Activated naive CD8-positive, alpha-beta T cell treated with anti-CD3 and anti-CD28 coated beads for 36 hours (primary cell): ENCODE data around the gene KIAA1671. TPM values are rescaled to one million over a fixed set of nuclear protein-coding genes. Genes with fewer than 3 reads are reported as not detected.
A peak's percentile ranks its signal among the peaks of the same experiment; 100 is the strongest.
"Not testable (repeated sequence)": the region's sequence is repeated elsewhere in the genome, so short reads cannot be mapped to it uniquely, and the experiment has no call there.

Experiments
- DNase-seq: peaks from one replicate; pipeline ENCODE4 v3.0.0; 2021
- H3K27ac Mint-ChIP-seq: one replicate; pipeline ENCODE4 v1.8.0; 2022; ENCODE audit warnings: mild to moderate bottlenecking, moderate library complexity, mixed read lengths
- H3K27me3 Mint-ChIP-seq: one replicate; pipeline ENCODE4 v1.8.0; 2022; ENCODE audit warnings: mild to moderate bottlenecking, mixed read lengths
- H3K36me3 Mint-ChIP-seq: one replicate; pipeline ENCODE4 v1.8.0; 2021; ENCODE audit warnings: mild to moderate bottlenecking, mixed read lengths
- H3K4me1 Mint-ChIP-seq: one replicate; pipeline ENCODE4 v1.8.0; 2021; ENCODE audit warnings: mixed read lengths
- H3K4me3 Mint-ChIP-seq: one replicate; pipeline ENCODE4 v1.8.0; 2022; ENCODE audit warnings: mild to moderate bottlenecking, moderate library complexity, mixed read lengths
- H3K9me3 Mint-ChIP-seq: one replicate; pipeline ENCODE4 v1.8.0; 2022; ENCODE audit warnings: mixed read lengths
- total RNA-seq, 2 experiments: library from RNA; stranded (reverse); gene quantifications; one replicate each; pipeline ENCODE4 v1.2.3, GENCODE V29; 2021

The KIAA1671 gene
- total RNA-seq, 2 experiments from 2014 or later, result 11.0 to 11.3 TPM

DNA sequence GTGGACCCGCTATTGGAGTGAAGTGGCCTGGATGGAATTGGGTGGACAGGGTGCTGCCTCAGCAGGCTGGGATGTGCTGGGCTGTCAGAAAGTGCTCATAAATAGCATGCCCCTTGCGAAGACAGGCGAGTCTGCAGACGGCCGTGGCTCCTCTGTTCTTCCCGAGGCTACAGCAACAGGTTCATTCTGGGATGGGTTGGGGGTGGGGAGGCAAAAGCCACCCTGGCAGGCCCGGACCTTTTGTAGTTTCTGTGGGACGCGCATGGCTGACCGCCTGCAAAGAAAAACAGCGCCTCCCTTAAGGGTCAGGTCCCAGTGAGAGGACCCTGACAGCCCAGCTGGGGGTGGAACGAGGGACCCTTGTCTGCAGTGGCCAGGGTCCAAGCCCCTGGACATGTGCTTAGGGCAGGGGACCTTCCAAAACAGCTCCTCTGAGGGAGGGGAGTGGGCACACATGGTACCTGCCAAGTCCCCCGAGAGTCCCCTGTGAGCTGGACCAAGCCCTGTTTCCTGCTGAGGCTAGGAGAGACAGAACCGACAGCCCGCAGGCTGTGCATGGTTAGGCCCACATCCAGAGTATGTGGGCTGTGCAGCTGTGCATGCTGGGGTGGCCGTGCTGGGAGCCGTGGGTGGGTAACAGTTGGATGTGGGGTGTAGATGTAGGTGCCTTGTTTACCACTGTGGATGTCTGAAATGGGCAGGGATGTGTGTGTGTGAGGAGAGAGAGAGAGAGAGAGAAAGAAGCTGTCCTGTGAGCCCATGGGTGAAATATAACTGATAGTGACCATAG is 247.4 kb downstream of the KIAA1671 start, which contains the start of gene CRYBB3:
TSS of gene CRYBB3 (plus strand) at position 128 of the 790 bp plus-strand sequence. CDS start 1,539 bp downstream, outside the sequence.
- Mint-ChIP-seq H3K36me3 (no peaks in the 10 kb centered on the region), H3K9me3 (no peaks in the 10 kb centered on the region), H3K27me3 (no peaks in the 10 kb centered on the region), H3K4me1 (peaks cover 2% of the 10 kb centered on the region), H3K27ac (no peak within 1 kb of the TSS), H3K4me3 (no peak within 1 kb of the TSS)
- DNase-seq, result no peak

DNA sequence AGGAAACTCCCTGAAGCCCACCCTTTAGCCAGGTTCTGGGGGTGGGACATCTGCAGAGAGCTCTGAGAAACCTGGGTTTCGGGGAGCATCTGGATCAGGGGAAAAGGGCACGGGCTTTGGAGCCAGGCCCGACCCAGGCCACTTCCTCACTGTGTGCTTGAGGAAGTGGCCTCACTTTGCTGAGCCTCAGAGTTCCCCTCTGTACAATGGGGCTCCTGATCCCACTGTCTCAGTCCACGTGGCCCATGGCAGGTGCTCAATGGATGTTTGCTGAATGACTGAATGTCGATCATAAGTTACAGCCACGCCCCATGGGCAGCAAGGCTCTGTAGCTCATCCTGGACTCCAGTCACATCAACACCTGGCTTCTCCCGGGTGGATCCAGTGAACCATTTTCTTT is 248.5 kb downstream of the KIAA1671 start:
- Mint-ChIP-seq H3K4me1 (peaks cover 2% of the 10 kb centered on the region), H3K27me3 (no peaks in the 10 kb centered on the region), H3K36me3 (no peaks in the 10 kb centered on the region), H3K27ac (no peak overlapping the region), H3K9me3 (no peaks in the 10 kb centered on the region), H3K4me3 (no peak overlapping the region)
- DNase-seq, result no peak

DNA sequence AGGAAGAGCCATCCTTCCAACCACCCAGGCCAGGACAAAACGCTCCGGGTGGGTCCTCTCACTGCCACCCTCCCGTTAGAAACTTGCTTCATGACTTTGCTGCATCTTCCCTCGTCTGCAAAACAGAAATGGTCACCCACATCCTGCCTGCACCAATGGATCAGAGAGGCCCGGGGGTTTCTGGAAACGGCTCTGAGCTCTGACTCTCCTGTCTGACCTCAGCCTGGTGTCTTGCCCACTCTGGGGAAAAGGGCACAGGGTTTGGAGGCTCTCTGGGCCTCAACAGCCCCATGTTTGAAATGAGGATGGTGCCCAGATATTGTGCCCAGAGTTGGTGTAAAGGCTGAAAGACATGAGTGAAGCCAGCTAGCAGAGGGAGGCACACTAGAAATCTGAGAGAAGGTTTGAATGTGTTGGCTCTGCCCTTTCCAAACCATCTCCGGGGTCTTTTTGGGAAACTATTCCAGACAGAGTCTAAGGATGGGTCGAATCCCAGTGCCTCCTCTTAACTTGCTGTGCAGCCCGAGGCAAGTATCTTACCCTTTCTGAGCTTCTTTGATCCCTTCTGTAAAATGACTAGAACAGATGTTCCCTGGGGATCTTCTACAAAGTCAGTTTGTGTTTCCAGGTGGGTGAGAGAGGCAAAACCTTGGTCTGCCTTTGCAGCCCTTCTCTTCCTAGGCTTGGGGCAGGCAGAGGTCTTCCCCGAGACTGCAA is 249.2 kb downstream of the KIAA1671 start:
- no peaks in the 10 kb centered on the region for H3K9me3 Mint-ChIP-seq
- H3K27ac Mint-ChIP-seq, result no peak overlapping the region
- H3K4me3 Mint-ChIP-seq, result no peak overlapping the region
- peaks cover 2% of the 10 kb centered on the region for H3K4me1 Mint-ChIP-seq
- no peaks in the 10 kb centered on the region for H3K36me3 Mint-ChIP-seq
- no peaks in the 10 kb centered on the region for H3K27me3 Mint-ChIP-seq
- no peak for DNase-seq

DNA sequence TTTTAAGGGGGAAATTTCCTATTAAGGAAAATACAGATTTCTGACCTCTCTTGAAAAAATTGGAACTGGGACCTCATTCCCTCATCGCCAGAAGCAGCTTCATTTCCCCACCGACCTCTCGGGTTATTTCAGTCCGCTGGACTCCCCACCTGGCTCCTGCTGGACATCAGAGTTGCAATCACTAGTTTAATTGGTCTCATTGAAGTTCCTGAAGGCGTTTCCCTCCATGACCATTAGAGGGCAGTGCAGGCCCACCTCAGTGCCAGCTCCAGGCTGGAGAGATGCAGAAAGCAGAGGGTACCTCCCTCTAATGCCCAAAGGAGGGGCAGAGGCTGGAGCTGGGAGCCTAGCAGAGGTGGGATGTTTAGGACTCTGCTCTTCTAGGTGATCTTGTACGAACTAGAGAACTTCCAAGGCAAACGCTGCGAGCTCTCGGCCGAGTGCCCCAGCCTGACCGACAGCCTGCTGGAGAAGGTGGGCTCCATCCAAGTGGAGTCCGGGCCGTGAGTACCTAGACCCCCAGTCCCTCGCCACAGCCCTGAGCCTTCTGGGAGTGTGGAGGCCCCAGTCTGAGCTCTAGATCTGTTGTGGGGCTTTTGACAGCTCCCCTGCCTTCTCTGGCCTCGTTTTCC is 249.9 kb downstream of the KIAA1671 start:
- peak; percentile 45 for DNase-seq
- no peaks in the 10 kb centered on the region for H3K9me3 Mint-ChIP-seq
- H3K36me3 Mint-ChIP-seq, result no peaks in the 10 kb centered on the region
- no peaks in the 10 kb centered on the region for H3K27me3 Mint-ChIP-seq
- H3K4me1 Mint-ChIP-seq, result peaks cover 2% of the 10 kb centered on the region
- no peak overlapping the region for H3K4me3 Mint-ChIP-seq
- H3K27ac Mint-ChIP-seq, result no peak overlapping the region

DNA sequence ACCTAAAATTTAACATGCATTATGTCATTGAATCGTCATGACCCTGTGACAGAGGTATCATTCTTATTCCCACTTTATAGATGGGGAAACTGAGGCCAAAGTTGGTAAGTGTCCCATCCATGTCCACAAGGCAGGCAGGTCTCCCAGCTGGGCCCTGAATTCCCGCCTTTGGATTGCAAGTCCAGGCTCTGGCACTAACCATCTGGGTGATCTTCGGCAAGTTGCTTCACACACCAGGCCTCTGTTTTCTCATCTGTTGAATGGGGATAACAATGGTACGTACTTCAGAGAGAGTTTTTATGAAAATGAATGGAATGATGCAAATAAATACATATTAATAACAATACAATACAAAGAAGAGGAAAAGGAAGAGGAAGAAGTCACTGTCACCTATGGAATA is 250.6 kb downstream of the KIAA1671 start:
- Mint-ChIP-seq H3K27me3 (no peaks in the 10 kb centered on the region), H3K36me3 (no peaks in the 10 kb centered on the region), H3K4me3 (no peak overlapping the region), H3K9me3 (no peaks in the 10 kb centered on the region), H3K4me1 (peaks cover 2% of the 10 kb centered on the region), H3K27ac (no peak overlapping the region)
- no peak for DNase-seq

DNA sequence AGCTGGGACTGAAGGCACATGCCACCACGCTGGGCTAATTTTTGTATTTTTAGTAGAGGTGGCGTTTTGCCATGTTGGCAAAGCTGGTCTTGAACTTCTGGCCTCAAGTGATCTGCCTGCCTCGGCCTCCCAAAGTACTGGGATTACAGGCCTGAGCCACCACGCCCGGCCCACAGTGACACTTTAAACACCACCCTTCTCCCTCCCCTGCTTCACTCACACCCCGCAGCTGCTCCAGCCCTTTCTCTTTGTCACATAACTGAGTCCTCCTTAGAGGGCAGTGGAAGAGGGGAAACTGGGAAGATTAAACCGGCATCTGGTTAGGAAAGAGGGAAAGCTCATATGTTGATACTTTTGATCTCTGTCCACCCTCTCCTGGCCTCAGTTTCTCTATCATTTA is 252.0 kb downstream of the KIAA1671 start:
- not testable (repeated sequence) for H3K4me3 Mint-ChIP-seq, DNase-seq, H3K9me3 Mint-ChIP-seq, H3K27ac Mint-ChIP-seq, H3K4me1 Mint-ChIP-seq, H3K36me3 Mint-ChIP-seq, H3K27me3 Mint-ChIP-seq

DNA sequence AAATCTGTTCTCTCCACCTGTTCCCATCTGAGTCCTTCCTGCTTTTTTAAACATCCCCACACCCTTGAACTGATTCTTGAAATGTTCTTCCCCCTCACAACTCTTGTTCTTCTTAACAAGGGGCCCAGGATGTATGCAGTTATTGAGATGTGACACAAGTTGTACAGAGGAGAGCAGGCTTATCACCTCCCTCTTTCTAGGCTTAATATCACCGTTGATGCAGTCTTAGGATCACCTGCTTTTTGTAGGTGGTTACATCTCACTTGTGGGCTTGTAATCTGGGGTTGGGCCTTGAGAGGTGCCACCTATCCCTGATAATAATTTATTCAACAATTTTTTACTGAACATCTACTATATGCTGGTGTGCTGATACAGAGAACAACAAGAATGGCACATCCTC is 253.3 kb downstream of the KIAA1671 start:
- DNase-seq, result no peak
- H3K27ac Mint-ChIP-seq, result no peak overlapping the region
- no peak overlapping the region for H3K4me3 Mint-ChIP-seq
- H3K4me1 Mint-ChIP-seq, result no peaks in the 10 kb centered on the region
- no peaks in the 10 kb centered on the region for H3K36me3 Mint-ChIP-seq
- H3K9me3 Mint-ChIP-seq, result no peaks in the 10 kb centered on the region
- H3K27me3 Mint-ChIP-seq, result no peaks in the 10 kb centered on the region

DNA sequence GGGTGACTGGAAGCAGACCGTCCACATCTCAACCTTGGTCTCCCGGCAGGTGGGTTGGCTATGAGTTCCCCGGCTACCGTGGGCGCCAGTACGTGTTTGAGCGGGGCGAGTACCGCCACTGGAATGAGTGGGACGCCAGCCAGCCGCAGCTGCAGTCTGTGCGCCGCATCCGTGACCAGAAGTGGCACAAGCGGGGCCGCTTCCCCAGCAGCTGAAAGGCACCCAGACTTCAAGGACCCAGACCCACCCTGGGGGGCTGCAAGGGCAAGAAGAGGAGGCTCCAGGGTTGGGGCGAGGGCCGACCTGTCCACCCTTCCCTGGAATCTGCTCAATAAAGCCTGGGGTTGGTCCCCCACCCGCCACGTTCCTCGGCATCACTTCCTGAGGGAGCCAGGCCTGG is 254.5 kb downstream of the KIAA1671 start:
- Mint-ChIP-seq H3K4me3 (no peak overlapping the region), H3K36me3 (no peaks in the 10 kb centered on the region), H3K27me3 (peaks cover under 1% of the 10 kb centered on the region), H3K27ac (no peak overlapping the region), H3K9me3 (no peaks in the 10 kb centered on the region), H3K4me1 (no peaks in the 10 kb centered on the region)
- DNase-seq, result no peak

DNA sequence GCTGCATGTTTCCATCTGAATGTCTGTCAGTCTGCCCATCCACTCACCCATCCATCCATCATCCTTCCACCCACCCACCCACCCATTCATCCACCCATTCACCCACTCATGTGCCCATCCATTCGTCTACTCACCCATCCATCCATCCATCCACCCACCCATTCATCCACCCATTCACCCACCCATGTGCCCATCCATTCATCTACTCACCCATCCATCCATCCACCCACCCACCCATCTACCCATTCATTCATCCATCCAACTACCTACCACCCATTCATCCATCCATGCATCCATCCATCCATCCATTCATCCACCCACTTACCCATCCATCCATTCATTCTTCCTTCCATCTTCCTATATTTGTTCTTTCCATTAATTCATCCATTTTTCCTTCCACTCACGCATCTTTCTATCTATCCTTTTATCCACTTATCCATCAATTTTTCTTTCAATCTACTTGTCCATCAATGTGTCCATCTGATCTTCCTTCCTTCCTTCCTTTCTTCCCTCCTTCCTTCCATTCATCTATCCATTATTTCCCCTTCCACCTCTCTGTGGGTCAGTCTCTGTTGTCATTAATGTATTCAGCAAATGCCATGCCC is 255.1 kb downstream of the KIAA1671 start:
- Mint-ChIP-seq H3K4me3 (no peak overlapping the region), H3K27me3 (peaks cover 3% of the 10 kb centered on the region), H3K4me1 (peaks cover 2% of the 10 kb centered on the region), H3K9me3 (no peaks in the 10 kb centered on the region), H3K27ac (no peak overlapping the region), H3K36me3 (no peaks in the 10 kb centered on the region)
- DNase-seq, result no peak

DNA sequence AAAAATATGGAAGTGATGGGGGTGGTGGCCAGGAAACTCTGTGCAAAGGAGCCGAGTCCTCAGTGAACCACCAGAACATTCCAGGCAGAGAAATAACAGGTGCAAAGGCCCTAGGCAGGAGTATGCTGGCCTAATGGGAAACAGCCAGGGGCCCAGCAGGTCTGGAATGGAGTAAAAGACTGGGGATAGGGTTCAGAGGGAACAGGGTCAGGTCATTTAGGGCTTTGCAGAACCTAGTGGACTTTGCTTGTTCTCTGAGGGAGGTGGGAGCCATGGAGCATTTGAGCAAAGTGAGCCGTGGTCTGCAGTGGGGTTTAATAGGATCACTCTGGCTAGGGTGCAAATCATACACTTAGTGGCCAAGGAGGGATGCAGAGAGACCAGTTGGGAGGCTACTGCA is 255.8 kb downstream of the KIAA1671 start:
- peaks cover 1% of the 10 kb centered on the region for H3K9me3 Mint-ChIP-seq
- H3K4me1 Mint-ChIP-seq, result peaks cover 2% of the 10 kb centered on the region
- H3K36me3 Mint-ChIP-seq, result no peaks in the 10 kb centered on the region
- DNase-seq, result no peak
- peaks cover 7% of the 10 kb centered on the region for H3K27me3 Mint-ChIP-seq
- H3K4me3 Mint-ChIP-seq, result no peak overlapping the region
- no peak overlapping the region for H3K27ac Mint-ChIP-seq

DNA sequence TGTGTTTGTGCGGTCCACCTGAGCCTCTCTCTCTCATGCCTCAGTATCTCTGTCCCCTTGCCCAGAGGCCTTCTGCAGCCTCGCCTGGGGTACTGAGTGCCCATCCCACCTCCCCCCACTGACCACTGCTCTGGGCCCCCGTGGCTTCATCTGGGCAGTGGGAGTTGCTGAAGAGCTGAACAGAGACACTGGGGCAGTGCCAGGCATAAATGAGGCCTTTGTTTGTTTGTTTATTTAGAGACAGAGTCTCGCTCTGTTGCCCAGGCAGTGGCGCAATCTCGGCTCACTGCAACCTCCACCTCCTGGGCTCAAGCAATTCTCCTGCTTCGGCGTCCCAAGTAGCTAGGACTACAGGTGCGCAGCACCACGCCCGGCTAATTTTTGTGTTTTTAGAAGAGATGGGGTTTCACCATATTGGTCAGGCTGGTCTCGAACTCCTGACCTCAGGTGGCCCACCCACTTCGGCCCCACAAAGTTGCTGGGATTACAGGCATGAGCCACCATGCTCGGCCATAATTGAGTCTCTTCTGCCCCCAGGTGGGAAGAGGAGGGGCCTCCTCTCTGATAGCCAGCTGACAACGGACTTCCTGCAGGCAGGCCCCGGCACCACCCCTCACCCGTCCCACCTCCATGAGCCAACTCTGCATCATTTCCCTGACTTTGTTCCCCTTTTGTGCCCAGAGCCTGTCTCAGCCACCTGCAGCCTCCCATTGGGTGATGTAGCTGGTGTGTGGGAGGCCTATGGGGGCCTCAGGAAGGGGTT is 256.4 kb downstream of the KIAA1671 start:
- Mint-ChIP-seq H3K27ac (no peak overlapping the region), H3K27me3 (peaks cover 12% of the 10 kb centered on the region), H3K4me1 (peaks cover 2% of the 10 kb centered on the region), H3K36me3 (no peaks in the 10 kb centered on the region), H3K9me3 (peaks cover 4% of the 10 kb centered on the region), H3K4me3 (no peak overlapping the region)
- DNase-seq, result no peak

DNA sequence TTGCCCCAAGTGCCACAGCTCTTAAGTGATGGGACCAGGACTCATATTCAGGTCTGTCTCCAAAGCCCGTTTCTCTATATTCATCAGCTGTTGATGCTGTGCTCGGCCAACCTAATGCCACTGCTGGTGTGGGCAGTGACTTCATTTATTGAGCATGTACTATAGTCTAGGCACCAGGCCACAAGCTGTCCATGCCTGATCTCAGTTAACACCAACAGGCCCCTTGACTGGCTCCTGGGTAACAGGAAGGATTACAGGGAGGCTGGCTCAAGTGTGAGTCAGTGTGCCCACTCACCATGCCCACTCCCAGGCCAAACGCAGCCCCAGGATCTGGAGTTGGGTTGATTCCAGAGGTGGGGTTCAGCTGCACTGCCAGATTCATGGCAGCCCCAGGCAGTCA is 258.3 kb downstream of the KIAA1671 start:
- peaks cover 4% of the 10 kb centered on the region for H3K9me3 Mint-ChIP-seq
- H3K4me3 Mint-ChIP-seq, result no peak overlapping the region
- H3K4me1 Mint-ChIP-seq, result peaks cover 2% of the 10 kb centered on the region
- peaks cover 14% of the 10 kb centered on the region for H3K27me3 Mint-ChIP-seq
- DNase-seq, result no peak
- H3K27ac Mint-ChIP-seq, result no peak overlapping the region
- no peaks in the 10 kb centered on the region for H3K36me3 Mint-ChIP-seq

DNA sequence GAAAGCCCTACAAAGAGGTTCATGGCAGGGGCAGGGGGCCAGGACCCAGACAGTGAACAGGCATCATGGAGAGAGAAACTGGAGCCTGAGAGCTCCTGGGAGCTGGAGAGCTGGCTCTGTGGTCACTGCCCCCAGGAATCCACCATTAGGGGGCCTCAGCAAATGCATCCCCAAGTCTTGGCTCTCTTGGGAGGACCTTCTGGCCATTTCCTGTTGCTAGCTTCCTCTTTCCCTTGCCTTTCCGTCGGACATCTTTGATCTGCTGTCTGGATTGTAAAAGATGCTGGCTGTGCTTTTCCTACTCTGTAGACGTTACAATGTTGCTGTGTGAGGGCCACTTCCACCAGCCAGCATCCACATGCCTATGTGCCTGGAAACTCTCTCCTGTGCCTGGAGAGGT is 259.8 kb downstream of the KIAA1671 start:
- peaks cover 4% of the 10 kb centered on the region for H3K9me3 Mint-ChIP-seq

DNA sequence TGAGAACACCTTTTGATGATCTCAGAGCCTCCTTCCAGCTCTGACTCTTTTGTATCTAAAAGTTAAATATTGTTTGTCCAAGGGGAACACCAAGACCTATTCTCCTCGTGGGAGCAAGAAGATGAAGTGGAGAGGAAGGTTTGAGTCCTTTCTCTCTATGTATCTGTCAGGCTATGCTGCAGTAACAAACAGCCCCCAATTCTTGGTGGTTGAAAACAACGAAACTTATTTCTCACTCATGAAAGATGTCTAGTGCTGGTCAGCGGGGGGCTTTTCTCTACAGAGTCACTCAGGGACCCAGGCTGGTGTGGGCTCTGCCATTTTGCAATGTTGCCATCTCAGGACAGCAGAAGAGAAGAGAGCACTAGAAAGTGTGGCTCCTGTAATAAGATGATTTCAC is 260.7 kb downstream of the KIAA1671 start:
- peaks cover 18% of the 10 kb centered on the region for H3K27me3 Mint-ChIP-seq
- no peak overlapping the region for H3K4me3 Mint-ChIP-seq
- H3K36me3 Mint-ChIP-seq, result no peaks in the 10 kb centered on the region
- no peak overlapping the region for H3K27ac Mint-ChIP-seq
- peaks cover 2% of the 10 kb centered on the region for H3K4me1 Mint-ChIP-seq
- peaks cover 4% of the 10 kb centered on the region for H3K9me3 Mint-ChIP-seq
- DNase-seq, result no peak

More for the DNA sequence above, 259.8 kb downstream of the KIAA1671 start:
- H3K27ac Mint-ChIP-seq, result no peak overlapping the region
- no peaks in the 10 kb centered on the region for H3K36me3 Mint-ChIP-seq
- H3K27me3 Mint-ChIP-seq, result peaks cover 18% of the 10 kb centered on the region
- peaks cover 2% of the 10 kb centered on the region for H3K4me1 Mint-ChIP-seq
- DNase-seq, result no peak
- H3K4me3 Mint-ChIP-seq, result no peak overlapping the region
